CD4-positive, alpha-beta T cell treated with Interferon gamma for 1 hour (primary cell): ENCODE results near the gene PLEKHA5.
"Not testable (repeated sequence)": the region's sequence is repeated elsewhere in the genome, so short reads cannot be mapped to it uniquely, and the experiment has no call there.

Experiments used
- DNase-seq: peaks from one replicate; pipeline ENCODE4 v3.0.0-alpha.2; 2020

The PLEKHA5 gene

DNA sequence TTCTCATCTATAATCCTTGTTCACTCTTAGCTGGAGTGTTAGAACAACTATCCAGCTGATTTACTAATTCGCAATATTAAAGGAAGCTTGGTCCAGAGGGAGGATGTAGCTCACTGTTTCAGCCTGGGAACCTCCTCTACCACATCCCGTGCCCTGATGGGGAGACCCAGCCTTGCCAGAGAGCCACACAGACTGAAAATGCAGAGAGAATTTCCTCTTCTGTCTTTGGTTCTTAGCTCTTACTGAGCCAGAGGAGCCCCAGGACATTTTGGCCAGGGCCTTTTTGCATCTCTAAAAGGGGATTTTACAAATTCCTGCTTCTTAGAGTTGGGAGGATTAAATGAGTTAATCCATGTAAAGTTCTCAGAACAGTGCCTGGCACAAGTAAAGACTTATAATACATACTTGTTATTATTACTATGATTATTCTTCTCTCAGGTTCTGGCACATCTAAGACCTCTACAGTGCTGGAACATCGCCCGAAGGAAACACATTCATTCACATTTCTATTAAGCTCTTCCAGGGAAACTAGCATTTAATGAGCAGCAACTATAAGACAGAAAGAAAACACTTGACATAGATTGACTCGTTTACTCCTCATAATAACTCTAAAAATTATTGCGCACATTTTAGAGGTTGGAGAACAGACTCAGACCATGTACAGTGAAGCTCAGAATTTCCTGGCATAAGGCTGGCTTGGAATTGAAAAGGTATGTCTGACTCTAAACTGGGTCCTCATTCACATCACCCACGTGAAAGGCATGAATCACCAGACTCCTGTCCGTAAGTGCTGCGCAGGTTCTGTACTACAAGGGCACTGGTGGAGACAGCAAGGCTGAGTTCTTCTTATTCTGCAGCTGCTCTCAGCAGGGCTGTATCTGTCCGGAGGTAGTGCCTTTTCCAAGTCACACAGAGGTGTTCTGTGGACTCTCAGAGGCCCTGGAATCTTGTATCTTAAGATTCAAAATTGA, 282.0 kb downstream of the PLEKHA5 start:
- no peak for DNase-seq

DNA sequence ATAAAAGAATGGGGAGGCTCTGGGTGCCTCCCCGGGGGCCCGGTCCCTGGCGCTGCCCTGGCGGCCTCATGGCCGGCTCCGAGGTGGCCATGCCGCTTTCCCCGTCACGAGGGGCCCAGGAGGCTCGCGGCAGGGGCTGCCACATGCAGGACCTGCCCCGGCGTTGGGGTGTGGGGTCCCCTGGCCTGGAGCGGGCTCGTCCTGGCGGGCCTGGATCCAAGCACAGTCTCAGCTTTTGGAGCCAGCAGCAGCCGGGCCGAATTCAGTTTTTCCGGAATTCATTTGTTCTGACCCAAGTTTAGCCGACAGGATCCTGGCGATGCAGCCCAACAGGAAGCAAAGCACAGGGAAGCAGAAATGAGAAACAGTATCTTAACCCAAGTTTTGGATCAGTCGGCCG, 283.3 kb downstream of the PLEKHA5 start:
- DNase-seq: no peak

GRCh38 chr12:19413582-19413981, 284.0 kb downstream of the PLEKHA5 start:
- DNase-seq: not testable (repeated sequence)

DNA sequence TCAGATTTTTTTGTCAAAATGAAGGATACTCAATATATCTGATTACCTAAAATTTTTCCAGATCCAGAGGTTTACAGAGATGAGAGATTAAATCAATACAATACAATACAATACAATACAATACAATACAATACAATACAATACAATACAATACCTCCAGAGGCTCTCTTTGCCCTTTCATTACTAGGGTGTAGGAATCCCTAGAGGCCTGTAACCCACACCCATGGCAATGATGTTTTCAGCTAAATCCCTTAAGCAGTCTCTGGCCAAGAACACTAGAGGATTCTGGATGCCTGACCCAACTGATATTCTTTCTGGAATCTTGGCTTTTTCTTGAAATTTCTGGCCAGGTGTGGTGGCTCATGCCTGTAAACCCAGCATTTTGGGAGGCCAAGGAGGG, 286.0 kb downstream of the PLEKHA5 start:
- no peak for DNase-seq

GRCh38 chr12:19419086-19419485, 289.6 kb downstream of the PLEKHA5 start:
- DNase-seq: no peak

GRCh38 chr12:19421503-19422282, 292.2 kb downstream of the PLEKHA5 start:
- no peak for DNase-seq

DNA sequence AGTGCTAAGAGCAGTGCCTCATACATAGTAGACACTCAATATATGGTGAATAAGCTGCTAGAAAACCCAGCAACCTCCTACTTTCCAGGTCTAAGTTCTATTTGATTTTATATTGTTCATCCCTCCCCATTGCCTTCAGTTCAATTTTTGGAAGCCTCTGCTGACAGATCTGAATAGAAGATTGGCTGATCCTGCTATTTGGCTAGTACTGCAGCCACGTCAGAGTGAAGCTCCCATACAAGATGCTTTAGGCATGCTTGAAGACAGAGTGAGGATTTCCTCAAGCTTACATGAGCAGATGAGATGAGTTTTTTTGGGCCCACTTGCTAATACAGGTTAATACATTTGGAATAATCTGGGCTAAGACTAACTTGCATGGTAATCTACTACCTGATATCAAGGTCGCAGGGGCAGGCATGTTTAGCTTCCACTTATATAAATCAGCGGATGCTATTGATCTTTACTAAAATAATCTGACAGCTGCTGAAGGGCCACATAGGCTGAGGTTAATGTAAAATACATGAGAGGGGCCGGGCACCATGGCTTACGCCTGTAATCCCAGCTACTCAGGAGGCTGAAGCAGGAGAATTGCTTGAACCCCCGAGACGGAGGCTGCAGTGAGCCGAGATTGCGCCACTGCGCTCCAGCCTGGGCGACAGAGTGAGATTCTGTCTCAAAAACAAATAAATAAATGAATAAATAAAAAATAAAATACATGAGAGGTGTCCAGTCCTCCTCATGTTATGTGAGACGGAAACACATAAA, 293.8 kb downstream of the PLEKHA5 start:
- no peak for DNase-seq
